Measurements from ENCODE around the gene TMEM115.

- TF ChIP-seq POLR2A (conservative IDR thresholded peaks at IDR 0.05) (no peak), MAZ (CRISPR knock-in tag; conservative IDR thresholded peaks at IDR 0.05 in 1 of 2, IDR thresholded peaks at IDR 0.05 in 1 of 2) (no peak), CHD2 (IDR thresholded peaks at IDR 0.05; ENCODE audit: low read depth, low read length) (no peak), YY1 (IDR thresholded peaks at IDR 0.05; ENCODE audit: borderline replicate concordance in 1 of 3, control insufficient read depth in 1 of 3, extremely low read depth in 1 of 3, insufficient read depth in 3 of 3, insufficient read length in 1 of 3, insufficient replicate concordance in 2 of 3, low read depth in 1 of 3, low read length in 2 of 3) (no peak), CTCF (IDR thresholded peaks at IDR 0.05 in 2 of 3, conservative IDR thresholded peaks at IDR 0.05 in 1 of 3; ENCODE audit: insufficient read depth in 2 of 3, low read depth in 1 of 3, low read length in 3 of 3) (no peak), ATF2 (CRISPR knock-in tag; IDR thresholded peaks at IDR 0.05) (no peak), ZZZ3 (IDR thresholded peaks at IDR 0.05) (no peak), BRF1 (IDR thresholded peaks at IDR 0.05; ENCODE audit: borderline replicate concordance, extremely low read depth, insufficient read length) (no peak), STAT5B (CRISPR knock-in tag; IDR thresholded peaks at IDR 0.05) (no peak), ZNF512 (tag; IDR thresholded peaks at IDR 0.05) (no peak), ZNF778 (CRISPR knock-in tag; IDR thresholded peaks at IDR 0.05) (no peak), RNF219 (CRISPR knock-in tag; IDR thresholded peaks at IDR 0.05) (no peak), ZBTB8A (IDR thresholded peaks at IDR 0.05; ENCODE audit: partially characterized antibody) (no peak)
Observed at GRCh38 chr3:50385754-50386153, 26.4 kb upstream of the TMEM115 start.
